Left ventricle myocardium superior (tissue), 1 donor: ENCODE measurements around the gene MED20. TPM values are rescaled to one million over a fixed set of nuclear protein-coding genes. Genes with fewer than 3 reads are reported as not detected.

Experiments used
- ATAC-seq: fragments of 200-7000 bp; cut with Tn5 transposase; one replicate; pipeline ENCODE4 v1.9.1; 2020; ENCODE audit warnings: mild to moderate bottlenecking, moderate library complexity
- DNase-seq: peaks from one replicate; pipeline ENCODE4 v3.0.0-alpha.2; 2020
- intact Hi-C: fragments of 100-400 bp; cut with micrococcal nuclease; formaldehyde crosslinking; loops from one replicate; pipeline ENCODE4 v1.11.0; 2022
- total RNA-seq: library from RNA; stranded (reverse); fragmentation: NEBNext Ultra II Directional; extraction: Animal tissue kit (Norgen Biotek cat#: 25700); gene quantifications from one replicate; pipeline ENCODE4 v1.2.1, GENCODE V29; 2021
- donor health status: DM: no; HTN: yes; CAD: no; lungs with severe emphysema.

Gene MED20
- total RNA-seq, 1 donor from 2014 or later: 18.7 TPM

DNA sequence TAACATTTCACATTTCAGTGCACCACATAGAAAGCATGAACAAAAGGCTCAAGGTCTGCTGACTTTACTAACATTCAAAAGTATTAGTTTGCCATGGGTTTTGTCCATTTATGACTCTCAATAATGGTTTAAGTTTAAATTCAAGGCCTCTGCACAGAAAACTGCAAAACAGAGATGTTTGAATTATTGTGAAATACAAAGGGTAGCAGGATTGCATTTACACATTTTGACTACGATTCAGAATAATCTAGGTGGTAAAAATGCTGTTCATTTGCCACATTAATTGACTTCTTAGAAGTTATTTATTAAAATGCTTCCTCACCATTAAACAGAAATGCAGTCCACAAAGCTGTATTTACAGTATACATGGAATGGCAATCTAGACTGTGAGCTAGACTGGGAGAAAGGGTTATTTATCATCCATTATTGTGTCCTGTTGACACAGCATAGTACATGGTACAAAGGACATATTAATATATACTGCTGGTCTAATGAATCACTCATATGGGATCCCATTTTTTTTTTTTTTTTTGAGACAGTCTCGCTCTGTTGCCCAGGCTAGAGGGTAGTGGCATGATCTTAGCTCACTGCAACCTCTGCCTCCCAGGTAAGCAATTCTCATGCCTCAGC is 43.8 kb downstream of the MED20 start:
- DNase-seq (no peak), ATAC-seq (no peak)
- intact Hi-C loops: no loop called here

DNA sequence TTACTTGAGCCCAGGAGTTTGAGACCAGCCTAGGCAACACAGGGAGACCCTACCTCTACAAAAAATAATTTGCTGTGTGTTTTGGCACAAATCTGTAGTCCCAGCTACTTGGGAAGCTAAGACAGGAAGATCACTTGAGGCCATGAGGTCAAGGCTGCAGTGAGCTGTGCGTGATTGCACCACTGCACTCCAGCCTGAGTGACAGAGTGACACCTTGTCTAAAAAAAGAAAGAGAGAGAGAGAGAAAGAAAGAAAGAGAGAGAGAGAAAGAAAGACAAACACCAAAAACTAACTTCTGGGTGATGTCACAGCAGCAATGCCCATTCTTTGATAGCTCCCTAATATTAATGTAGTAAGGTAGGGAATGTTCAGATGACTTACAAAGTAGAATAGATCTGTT is 46.2 kb downstream of the MED20 start:
- intact Hi-C loops: no loop called here
- DNase-seq (no peak), ATAC-seq (no peak)

DNA sequence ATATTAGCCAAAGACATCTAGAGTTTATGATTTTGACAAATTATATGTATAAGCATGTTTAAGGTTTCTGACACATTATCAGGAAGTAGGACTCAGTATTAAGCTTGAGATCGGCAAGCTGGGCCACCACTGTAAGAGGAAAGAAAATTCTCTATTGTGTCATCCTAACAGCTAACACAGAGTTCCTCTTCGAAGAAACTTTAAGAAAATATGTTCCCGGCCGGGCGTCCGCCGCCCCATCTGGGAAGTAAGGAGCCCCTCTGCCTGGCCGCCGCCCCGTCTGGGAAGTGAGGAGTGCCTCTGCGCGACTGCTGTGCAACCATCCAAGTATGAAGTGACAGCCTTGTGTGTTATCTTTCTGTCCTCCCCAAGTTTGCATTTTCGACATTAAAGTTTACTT is 48.8 kb downstream of the MED20 start:
- intact Hi-C loops: no loop called here
- no peak for ATAC-seq
- no peak for DNase-seq

DNA sequence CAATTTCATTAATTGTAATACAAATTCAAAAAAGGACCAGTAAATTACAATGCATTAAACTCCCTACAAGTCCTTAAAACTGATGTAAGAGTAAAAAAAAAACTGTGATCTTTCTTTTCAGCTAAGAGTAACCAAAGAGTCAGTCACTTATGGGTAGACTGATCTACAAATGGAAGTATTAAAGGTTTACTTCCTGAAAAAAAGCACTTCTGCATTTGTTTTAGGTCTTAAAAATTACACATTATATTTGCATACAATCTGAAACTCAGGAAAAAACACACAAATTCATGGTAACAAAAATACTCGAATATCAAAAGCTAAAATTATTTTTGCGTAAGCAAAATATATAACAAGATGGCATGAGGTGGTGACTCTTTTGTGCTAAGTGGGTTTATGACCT is 49.2 kb downstream of the MED20 start:
- intact Hi-C loops: no loop called here
- DNase-seq (no peak), ATAC-seq (no peak)

DNA sequence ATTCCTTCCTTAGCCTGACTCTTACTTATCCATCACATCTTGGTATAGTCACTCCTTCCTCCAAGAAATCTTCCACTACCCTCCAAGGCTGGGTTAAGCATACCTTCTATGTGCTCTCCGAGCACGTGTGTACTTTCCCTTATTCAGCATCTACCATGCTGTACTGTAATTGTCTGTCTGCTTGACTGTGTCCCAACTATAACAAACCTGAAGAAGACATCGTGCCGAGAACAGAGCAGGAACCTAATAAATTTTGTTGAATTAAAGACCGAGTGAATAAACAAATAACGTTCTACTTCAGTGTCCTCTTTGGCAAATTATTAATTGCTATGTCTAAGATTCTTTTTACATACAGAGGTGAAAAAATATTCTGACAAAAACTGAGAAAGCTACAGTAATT is 61.6 kb downstream of the MED20 start:
- DNase-seq (no peak), ATAC-seq (no peak)
- intact Hi-C loops: no loop called here

- DNase-seq (no peak), ATAC-seq (no peak)
- intact Hi-C loops: no loop called here
These were observed 62.2 kb downstream of the MED20 start for GRCh38 chr6:41858703-41859102.

Other genes starting within 250 kb of the MED20 start
- 50.9 TPM for gene TFEB, start 185.5 kb downstream of the MED20 start, total RNA-seq
- not detected for gene PGC, start 173.7 kb downstream of the MED20 start, total RNA-seq
- gene FRS3, start 141.2 kb downstream of the MED20 start, total RNA-seq: 5.2 TPM
- 3.8 TPM for gene PRICKLE4, start 140.4 kb downstream of the MED20 start, total RNA-seq
- gene TOMM6, start 133.4 kb downstream of the MED20 start, total RNA-seq: 216 TPM
- gene USP49, start 25.8 kb downstream of the MED20 start, total RNA-seq: 1.3 TPM
- gene BYSL, start 360 bp upstream of the MED20 start, total RNA-seq: 8.4 TPM
- 52.7 TPM for gene CCND3, start 20.7 kb upstream of the MED20 start, total RNA-seq
- gene TAF8, start 129.4 kb upstream of the MED20 start, total RNA-seq: 32.2 TPM
- 2.2 TPM for gene C6orf132, start 221.5 kb upstream of the MED20 start, total RNA-seq